ENCODE results near the gene PPP1R12A. TPM values are rescaled to one million over a fixed set of nuclear protein-coding genes. Genes with fewer than 3 reads are reported as not detected.

Gene PPP1R12A
- total RNA-seq, 1 donor from 2014 or later = 86.7 TPM

GRCh38 chr12:79959484-79959883 lies 24.6 kb upstream of the PPP1R12A start:
- Histone ChIP-seq H2AFZ (replicated peaks) (no peak overlapping the region), H3K27me3 (no peaks in the 10 kb centered on the region), H3K4me2 (no peak overlapping the region), H3K9ac (no peak overlapping the region), H3K27ac (no peak overlapping the region), H3K36me3 (no peaks in the 10 kb centered on the region), H3K79me2 (ENCODE audit: low read depth) (no peaks in the 10 kb centered on the region), H3F3A (ENCODE audit: low read depth) (no peaks in the 10 kb centered on the region), H3K4me1 (no peaks in the 10 kb centered on the region), H4K20me1 (ENCODE audit: low read depth) (no peaks in the 10 kb centered on the region), H3K4me3 (no peak overlapping the region), H3K9me3 (ENCODE audit: low read depth) (no peaks in the 10 kb centered on the region)
- Mint-ChIP-seq H3K27ac (no peak overlapping the region), H3K27me3 (ENCODE audit: insufficient read depth, low read depth) (peaks cover 2% of the 10 kb centered on the region), H3K4me1 (no peaks in the 10 kb centered on the region), H3K9me3 (peaks cover 6% of the 10 kb centered on the region), H3K4me3 (no peak overlapping the region), H3K36me3 (no peaks in the 10 kb centered on the region)
- DNase-seq (ENCODE audit: low spot score) = no peak
- TF ChIP-seq EZH2 (IDR thresholded peaks at IDR 0.05) = no peak
- no peak for TF ChIP-seq EZH2phosphoT487 (IDR thresholded peaks at IDR 0.05)
- TF ChIP-seq CTCF (IDR thresholded peaks at IDR 0.05) = no peak

GRCh38 chr12:79956896-79957295 lies 22.0 kb upstream of the PPP1R12A start:
- H3K4me3 ChIP-seq = no peak overlapping the region
- H3K27ac Mint-ChIP-seq = no peak overlapping the region
- no peaks in the 10 kb centered on the region for H3K27me3 ChIP-seq
- H3K36me3 Mint-ChIP-seq = no peaks in the 10 kb centered on the region
- H3K4me1 ChIP-seq = no peaks in the 10 kb centered on the region
- H3K9me3 Mint-ChIP-seq = peaks cover 8% of the 10 kb centered on the region
- H2AFZ ChIP-seq (replicated peaks) = no peak overlapping the region
- no peak overlapping the region for H3K4me2 ChIP-seq
- no peaks in the 10 kb centered on the region for H3K9me3 ChIP-seq (ENCODE audit: low read depth)
- peaks cover 2% of the 10 kb centered on the region for H3K4me1 Mint-ChIP-seq
- H3K36me3 ChIP-seq = no peaks in the 10 kb centered on the region
- no peak overlapping the region for H3K27ac ChIP-seq
- no peaks in the 10 kb centered on the region for H3K79me2 ChIP-seq (ENCODE audit: low read depth)
- TF ChIP-seq CTCF (IDR thresholded peaks at IDR 0.05) (no peak), EZH2 (IDR thresholded peaks at IDR 0.05) (no peak), EZH2phosphoT487 (IDR thresholded peaks at IDR 0.05) (no peak)
- no peak overlapping the region for H3K4me3 Mint-ChIP-seq
- H3K9ac ChIP-seq = no peak overlapping the region
- no peaks in the 10 kb centered on the region for H3K27me3 Mint-ChIP-seq (ENCODE audit: insufficient read depth, low read depth)
- no peaks in the 10 kb centered on the region for H4K20me1 ChIP-seq (ENCODE audit: low read depth)
- no peaks in the 10 kb centered on the region for H3F3A ChIP-seq (ENCODE audit: low read depth)
- DNase-seq (ENCODE audit: low spot score) = no peak

DNA sequence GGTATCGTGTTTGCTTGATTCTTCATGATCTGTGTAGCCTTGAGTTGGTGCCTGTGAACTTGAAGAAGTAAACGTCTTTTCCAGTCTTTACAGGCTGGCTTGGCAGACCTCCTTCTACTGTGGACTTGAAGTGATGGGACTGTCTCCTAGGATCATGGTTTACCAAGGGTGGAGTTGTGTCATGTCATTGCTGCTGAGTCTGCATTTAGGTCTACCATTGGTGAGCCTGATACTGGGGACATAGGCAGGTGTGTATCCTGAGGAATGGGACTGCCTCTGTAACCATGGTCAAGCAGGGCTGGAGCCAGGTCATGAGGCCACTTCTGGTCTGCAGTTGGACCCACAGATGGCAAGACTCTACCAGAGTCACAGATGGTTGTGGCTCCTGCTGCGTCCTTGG lies 20.7 kb upstream of the PPP1R12A start:
- no peak for DNase-seq (ENCODE audit: low spot score)
- Mint-ChIP-seq H3K27me3 (ENCODE audit: insufficient read depth, low read depth) (no peaks in the 10 kb centered on the region), H3K9me3 (peaks cover 8% of the 10 kb centered on the region), H3K4me1 (peaks cover 2% of the 10 kb centered on the region), H3K36me3 (no peaks in the 10 kb centered on the region), H3K27ac (no peak overlapping the region), H3K4me3 (no peak overlapping the region)
- no peak overlapping the region for H3K4me2 ChIP-seq
- H4K20me1 ChIP-seq (ENCODE audit: low read depth) = no peaks in the 10 kb centered on the region
- no peak overlapping the region for H3K9ac ChIP-seq
- no peaks in the 10 kb centered on the region for H3K9me3 ChIP-seq (ENCODE audit: low read depth)
- no peaks in the 10 kb centered on the region for H3K4me1 ChIP-seq
- no peak overlapping the region for H3K4me3 ChIP-seq
- no peaks in the 10 kb centered on the region for H3K36me3 ChIP-seq
- no peak overlapping the region for H2AFZ ChIP-seq (replicated peaks)
- no peak for TF ChIP-seq EZH2 (IDR thresholded peaks at IDR 0.05)
- no peak for TF ChIP-seq CTCF (IDR thresholded peaks at IDR 0.05)
- no peak for TF ChIP-seq EZH2phosphoT487 (IDR thresholded peaks at IDR 0.05)
- H3K79me2 ChIP-seq (ENCODE audit: low read depth) = no peaks in the 10 kb centered on the region
- H3K27me3 ChIP-seq = no peaks in the 10 kb centered on the region
- H3K27ac ChIP-seq = no peak overlapping the region
- no peaks in the 10 kb centered on the region for H3F3A ChIP-seq (ENCODE audit: low read depth)
